OCI-LY3 (cell line): ENCODE results near the gene TMEM39B.

Experiments
- EZH2phosphoT487 ChIP-seq: fragments of 200-600 bp; shearing (Covaris generic); IDR thresholded peaks from 2 replicates; pipeline ENCODE4 v1.6.1; 2018; ENCODE audit warnings: antibody characterized with exemption, mixed run types, low read depth
- TF ChIP-seq, protein P1 (sequence below): fragments of 200-600, 300-600 bp; sonication (generic); IDR thresholded peaks from 2 replicates; pipeline ENCODE4 v1.5.1; 2014; ENCODE audit warnings: antibody characterized with exemption, low read length, low read depth

GRCh38 chr1:32111789-32112188, 39.0 kb downstream of the TMEM39B start:
- TF ChIP-seq, protein P1, sequence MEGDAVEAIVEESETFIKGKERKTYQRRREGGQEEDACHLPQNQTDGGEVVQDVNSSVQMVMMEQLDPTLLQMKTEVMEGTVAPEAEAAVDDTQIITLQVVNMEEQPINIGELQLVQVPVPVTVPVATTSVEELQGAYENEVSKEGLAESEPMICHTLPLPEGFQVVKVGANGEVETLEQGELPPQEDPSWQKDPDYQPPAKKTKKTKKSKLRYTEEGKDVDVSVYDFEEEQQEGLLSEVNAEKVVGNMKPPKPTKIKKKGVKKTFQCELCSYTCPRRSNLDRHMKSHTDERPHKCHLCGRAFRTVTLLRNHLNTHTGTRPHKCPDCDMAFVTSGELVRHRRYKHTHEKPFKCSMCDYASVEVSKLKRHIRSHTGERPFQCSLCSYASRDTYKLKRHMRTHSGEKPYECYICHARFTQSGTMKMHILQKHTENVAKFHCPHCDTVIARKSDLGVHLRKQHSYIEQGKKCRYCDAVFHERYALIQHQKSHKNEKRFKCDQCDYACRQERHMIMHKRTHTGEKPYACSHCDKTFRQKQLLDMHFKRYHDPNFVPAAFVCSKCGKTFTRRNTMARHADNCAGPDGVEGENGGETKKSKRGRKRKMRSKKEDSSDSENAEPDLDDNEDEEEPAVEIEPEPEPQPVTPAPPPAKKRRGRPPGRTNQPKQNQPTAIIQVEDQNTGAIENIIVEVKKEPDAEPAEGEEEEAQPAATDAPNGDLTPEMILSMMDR, result no peak
- TF ChIP-seq EZH2phosphoT487, result no peak
